Measurements from ENCODE around the gene ACTL9.
"Not testable (repeated sequence)": the region's sequence is repeated elsewhere in the genome, so short reads cannot be mapped to it uniquely, and the experiment has no call there.

Gene ACTL9

GRCh38 chr19:8698433-8699063, at the start of gene ACTL9:
Gene ACTL9, minus strand, starts transcription at chr19:8698795. Its CDS starts 94 bp downstream, at chr19:8698701.
- DNase-seq: no peak

- not testable (repeated sequence) for DNase-seq
These were observed 40.9 kb upstream of the ACTL9 start for GRCh38 chr19:8739291-8740065.

- no peak for DNase-seq
These were observed 39.8 kb upstream of the ACTL9 start for GRCh38 chr19:8738377-8738776.

- no peak for DNase-seq
These were observed 33.0 kb upstream of the ACTL9 start for GRCh38 chr19:8731428-8732169.

GRCh38 chr19:8724276-8724675, 25.7 kb upstream of the ACTL9 start:
- DNase-seq: no peak

- no peak for DNase-seq
These were observed 23.4 kb upstream of the ACTL9 start for GRCh38 chr19:8722032-8722431.

GRCh38 chr19:8721334-8721733, 22.7 kb upstream of the ACTL9 start, which contains the start of gene OR2Z1:
Gene OR2Z1, plus strand, starts transcription at chr19:8721634. Its CDS starts 9,395 bp downstream, at chr19:8731029.
- no peak for DNase-seq

GRCh38 chr19:8710337-8710736, 11.7 kb upstream of the ACTL9 start:
- DNase-seq: not testable (repeated sequence)

GRCh38 chr19:8705742-8706141, 7.1 kb upstream of the ACTL9 start:
- DNase-seq: no peak

GRCh38 chr19:8705304-8705703, 6.7 kb upstream of the ACTL9 start:
- DNase-seq: not testable (repeated sequence)

- no peak for DNase-seq
These were observed 4.6 kb upstream of the ACTL9 start for GRCh38 chr19:8703223-8703622.

- DNase-seq: no peak
These were observed 3.8 kb upstream of the ACTL9 start for GRCh38 chr19:8702350-8702749.

- no peak for DNase-seq
These were observed 2.4 kb upstream of the ACTL9 start for GRCh38 chr19:8700956-8701355.

GRCh38 chr19:8699908-8700307, 1.3 kb upstream of the ACTL9 start:
- DNase-seq: no peak

GRCh38 chr19:8697671-8698432, 743 bp downstream of the ACTL9 start:
- no peak for DNase-seq

GRCh38 chr19:8696993-8697392, 1.6 kb downstream of the ACTL9 start:
- no peak for DNase-seq

- DNase-seq: no peak
These were observed 2.7 kb downstream of the ACTL9 start for GRCh38 chr19:8695911-8696310.

- no peak for DNase-seq
These were observed 3.1 kb downstream of the ACTL9 start for GRCh38 chr19:8695501-8695900.

- no peak for DNase-seq
These were observed 7.6 kb downstream of the ACTL9 start for GRCh38 chr19:8690753-8691539.

- DNase-seq: no peak
These were observed 9.7 kb downstream of the ACTL9 start for GRCh38 chr19:8688930-8689329.

- no peak for DNase-seq
These were observed 12.0 kb downstream of the ACTL9 start for GRCh38 chr19:8686549-8686948.
